CD4-positive, alpha-beta T cell treated with Interleukin-2 at 100 ng/mL for 4 hours (primary cell): ENCODE measurements around the gene FLAD1.
A peak's percentile ranks its signal among the peaks of the same experiment; 100 is the strongest.

Experiments
- DNase-seq: peaks from one replicate; pipeline ENCODE4 v3.0.0-alpha.2; 2020; ENCODE audit warnings: low spot score

Gene FLAD1

DNA sequence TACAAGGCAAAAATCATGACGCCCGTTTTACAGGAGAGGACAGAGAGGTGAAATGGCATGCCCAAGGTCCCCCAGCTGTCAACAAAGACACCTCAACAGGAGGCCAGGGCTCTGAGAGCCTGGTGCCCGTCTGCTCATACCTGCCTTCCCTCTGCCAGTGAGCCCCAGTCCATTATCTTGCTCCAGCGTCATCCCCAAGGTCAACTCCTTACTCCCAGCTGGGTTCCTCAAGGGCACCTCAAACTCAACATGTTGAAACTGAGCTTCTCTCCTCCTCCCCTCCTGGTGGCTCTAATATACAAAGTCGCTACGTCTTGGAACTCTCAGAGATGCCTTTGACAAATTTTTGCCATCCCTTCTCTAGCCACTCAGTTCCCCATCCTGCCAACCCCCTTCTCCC lies 30.5 kb upstream of the FLAD1 start:
- DNase-seq: no peak

DNA sequence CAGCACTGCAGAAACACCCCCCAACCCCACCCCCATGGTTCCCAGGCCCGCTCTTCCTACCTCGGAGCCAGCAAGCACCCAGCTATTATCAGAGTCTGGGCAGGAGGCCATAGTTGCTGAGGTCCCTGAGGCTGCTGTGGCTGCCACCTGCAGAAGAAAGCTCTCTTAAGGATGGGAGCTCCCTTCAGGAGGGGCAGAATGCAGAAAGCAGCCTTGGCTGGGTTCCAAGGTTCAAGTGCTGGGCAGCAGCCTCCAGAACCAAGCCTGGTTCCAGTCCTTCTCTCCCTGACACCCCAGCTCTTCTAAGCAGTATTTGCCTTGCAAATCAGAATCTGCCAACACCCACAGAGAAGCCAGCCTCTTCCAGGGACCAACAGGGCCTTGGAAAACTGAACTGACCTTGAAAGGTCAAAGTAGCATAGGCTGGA lies 29.5 kb upstream of the FLAD1 start:
- DNase-seq: no peak

GRCh38 chr1:154954541-154954940 lies 28.6 kb upstream of the FLAD1 start:
- no peak for DNase-seq

DNA sequence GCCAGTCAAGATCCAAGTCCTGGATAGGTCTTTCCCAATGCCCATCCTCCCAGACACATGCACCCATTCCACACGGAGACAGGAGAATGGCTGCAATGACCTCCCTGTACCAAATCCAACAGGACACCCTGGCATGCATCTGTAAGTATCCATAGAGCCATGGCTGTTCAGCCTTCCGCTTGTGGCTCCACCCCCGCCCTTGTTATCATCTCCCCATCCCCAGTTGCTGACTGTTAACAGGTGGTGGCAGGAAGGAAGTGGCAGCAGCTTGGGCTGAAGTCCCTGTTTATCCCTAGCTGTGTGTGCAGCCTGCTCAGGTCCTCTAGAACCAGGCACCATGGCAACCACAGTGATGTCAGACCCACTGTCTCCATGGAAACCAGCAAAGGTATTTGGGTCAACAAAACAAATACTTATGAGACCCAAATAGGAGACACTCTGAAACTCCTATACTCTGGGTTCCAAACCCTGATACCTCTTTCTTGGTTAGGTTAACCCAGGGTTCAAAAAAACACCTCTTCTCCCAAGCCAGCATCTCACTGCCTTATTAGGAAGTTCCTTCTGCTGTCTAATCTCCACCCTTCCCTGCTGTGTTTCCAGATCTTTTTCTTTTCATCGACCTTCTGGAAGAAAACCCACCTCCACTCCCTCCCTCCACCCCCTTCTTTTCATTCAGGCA lies 28.0 kb upstream of the FLAD1 start:
- DNase-seq: peak; percentile 99

DNA sequence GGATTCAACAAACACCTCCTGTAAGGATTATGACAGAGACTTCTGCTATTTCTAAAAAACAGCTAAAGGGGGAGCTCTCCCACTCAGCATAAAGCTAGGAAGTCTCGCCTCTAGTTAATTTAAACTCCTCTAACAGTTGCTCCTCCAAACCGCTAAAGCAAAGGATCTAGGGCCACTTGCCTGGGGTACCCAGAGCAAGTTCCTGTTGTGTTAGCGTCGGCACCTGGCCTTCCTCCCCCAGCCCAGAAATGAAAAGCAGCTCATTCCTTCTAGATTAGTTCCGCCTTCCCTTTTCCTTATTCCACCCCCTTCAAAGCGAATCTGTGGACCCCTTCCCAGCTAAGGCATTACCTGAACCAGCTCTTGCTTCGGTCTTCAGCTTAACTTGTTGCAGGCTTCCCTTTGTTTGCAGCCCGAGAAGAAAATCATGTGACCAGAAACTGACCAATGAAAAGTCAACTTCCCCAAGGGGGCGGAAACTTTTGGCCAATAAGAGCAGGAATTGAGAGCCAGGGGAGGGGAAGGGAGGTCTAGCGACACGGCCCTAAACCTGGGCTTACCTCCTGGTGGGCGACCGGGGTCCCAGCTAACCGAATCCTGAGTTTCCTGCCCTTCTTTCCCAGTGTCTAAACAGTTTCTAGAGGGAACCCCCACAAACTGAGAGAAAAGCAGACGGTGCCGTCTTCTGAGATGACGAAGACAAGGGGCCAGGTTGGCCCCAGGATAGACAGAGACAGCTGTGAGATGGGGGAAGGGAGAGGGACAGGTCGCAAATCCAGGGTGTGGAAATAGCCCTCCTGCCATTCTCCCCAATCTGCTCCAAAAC lies 27.2 kb upstream of the FLAD1 start, which contains the start of gene PBXIP1:
Gene PBXIP1, minus strand, starts transcription at position 382 of the 826 bp plus-strand sequence. CDS start 2,378 bp downstream, outside the sequence.
- DNase-seq: peak; percentile 97

DNA sequence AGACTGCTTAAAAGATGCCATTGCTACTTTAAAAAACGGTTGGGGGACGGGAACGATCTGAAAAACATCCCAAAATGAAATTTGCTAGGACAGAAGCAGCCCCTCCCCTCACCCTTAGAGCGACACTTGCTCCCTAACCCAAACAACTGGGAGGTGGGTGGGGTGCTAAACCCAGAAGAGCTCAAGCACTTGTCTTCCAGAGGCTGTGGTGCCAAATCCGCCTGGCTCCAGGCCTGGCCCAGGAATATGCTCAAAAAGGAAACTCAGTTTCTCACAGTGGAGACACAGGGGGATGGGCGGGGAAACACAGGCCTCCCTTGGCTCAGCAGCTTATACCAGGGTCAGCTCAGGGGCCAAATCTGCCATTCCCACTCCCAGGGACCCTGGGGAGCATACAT lies 26.6 kb upstream of the FLAD1 start:
- no peak for DNase-seq

- DNase-seq: no peak
Observed at GRCh38 chr1:154957091-154957657, 26.0 kb upstream of the FLAD1 start.

- DNase-seq: no peak
Observed at GRCh38 chr1:154958036-154958435, 25.1 kb upstream of the FLAD1 start.

- no peak for DNase-seq
Observed at GRCh38 chr1:154958681-154959425, 24.3 kb upstream of the FLAD1 start.

DNA sequence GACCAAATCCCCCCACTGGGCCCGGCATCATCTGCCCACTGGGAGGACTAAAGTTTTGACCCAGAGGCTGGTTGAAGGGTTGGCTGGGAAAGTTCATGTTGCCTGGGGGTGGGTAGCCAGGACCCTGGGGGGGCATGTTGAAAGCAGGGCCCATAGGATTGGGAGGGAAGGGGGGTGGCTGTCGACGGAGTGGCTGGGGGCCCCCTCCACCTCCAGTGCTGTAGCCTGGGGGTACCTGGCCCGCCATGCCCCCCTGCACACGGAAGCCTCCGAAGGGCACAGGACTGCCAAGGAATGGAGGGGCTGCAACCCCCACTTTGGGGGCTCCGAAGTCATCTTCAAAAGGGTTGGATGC lies 23.7 kb upstream of the FLAD1 start:
- DNase-seq: no peak

- DNase-seq: no peak
Observed at GRCh38 chr1:154960446-154961136, 22.6 kb upstream of the FLAD1 start.

DNA sequence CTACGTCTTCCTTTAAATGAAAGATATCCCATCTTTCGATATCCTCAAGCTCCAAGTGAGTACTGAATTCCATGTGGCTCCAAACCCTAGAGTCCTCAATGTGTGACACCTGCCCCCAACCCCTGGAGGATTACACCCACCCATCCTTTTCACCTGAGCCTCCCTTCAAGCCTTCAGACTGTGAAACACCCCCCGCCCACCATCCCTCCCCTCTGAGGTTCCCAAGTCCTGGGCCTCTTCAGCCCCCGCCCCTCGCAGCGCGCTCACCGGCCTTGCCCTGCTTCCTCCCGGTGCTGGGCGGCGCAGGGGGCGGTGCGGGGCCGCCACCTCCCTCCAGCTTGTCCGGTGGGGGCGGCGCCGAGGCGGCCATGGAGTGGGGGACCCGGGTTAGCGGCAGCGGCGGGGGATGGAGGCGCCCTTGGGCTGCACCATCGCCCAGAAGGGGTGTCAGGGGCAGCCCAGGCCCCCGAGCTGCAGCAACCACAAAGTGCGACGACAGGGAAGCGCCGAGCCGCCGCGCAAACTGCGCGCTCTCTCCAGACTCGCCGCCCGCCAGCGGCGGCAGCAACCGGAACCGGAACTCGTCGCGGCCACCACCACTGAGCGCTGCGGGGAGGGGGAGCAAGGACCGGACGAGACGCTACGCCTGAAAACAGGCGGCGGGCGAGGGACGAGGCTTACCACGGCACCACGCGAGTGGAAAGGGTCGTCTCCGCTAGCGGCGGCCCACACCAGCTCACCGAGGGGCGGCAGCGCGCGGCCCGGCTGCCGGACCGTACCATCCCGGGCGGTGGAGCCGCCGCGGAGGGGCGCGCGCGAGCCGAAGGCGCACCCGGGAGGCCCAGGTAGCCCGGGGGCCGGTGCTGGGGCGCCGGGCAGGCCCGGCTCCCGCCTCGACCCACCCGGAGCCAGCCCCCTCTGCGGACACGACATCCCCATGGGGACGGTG lies 21.7 kb upstream of the FLAD1 start, which contains the start of gene PYGO2:
Gene PYGO2, minus strand, starts transcription at position 576 of the 949 bp plus-strand sequence. Its CDS starts 206 bp downstream, at position 370.
- DNase-seq: peak; percentile 80

DNA sequence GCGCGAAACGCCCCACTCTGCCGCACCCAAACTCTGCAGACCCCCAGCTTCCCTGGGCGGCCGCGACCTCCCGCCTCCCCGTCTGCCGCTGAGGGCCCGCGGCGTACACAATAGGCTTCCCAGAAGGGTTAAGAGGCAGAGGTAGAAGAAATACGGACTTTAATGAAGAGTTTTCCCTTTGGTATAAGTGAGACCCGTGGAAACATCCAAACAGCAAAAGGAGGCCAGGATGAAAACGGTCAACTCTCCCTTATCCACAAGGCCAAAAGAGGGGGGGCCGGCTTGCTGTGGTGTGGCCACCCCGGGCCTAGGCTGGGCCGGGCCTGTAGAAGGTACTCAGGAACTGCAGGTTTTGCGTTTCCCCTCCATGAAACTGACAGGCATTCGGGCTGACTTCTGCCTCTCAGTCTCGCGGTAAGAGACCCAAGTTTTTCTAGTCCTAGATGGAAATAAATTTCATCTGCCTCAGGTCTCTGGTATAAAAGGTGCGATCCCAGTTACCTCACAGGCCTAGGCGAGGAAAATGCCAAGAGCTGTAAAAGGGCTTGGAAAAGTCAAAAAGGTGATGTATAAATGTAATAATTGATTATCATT lies 20.9 kb upstream of the FLAD1 start:
- no peak for DNase-seq

DNA sequence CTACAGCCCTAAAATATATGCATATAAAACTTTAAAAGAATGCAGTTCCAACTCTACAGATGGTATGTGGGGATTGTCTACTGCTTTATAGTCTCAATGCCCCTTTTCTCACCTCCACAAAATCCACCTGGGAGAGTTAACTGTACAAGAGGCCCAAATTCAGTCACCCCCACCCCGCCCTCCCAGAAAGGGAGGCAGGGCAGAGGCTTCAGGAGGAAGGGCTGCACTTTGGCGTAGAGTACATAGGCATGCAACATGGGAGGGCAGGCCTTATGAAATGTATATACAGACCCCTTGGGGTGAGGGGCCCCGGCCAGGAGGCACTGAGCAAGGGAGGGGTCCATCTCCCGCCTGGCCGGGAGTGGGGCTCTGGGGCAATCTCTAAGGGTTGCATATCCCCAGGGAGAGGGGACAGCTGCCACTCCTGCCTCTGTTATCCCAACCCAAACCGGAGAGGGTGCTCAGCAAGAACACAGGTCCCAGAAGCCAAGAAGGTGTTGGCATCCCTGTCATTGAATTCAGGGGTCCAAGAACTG lies 20.3 kb upstream of the FLAD1 start:
- DNase-seq: no peak

DNA sequence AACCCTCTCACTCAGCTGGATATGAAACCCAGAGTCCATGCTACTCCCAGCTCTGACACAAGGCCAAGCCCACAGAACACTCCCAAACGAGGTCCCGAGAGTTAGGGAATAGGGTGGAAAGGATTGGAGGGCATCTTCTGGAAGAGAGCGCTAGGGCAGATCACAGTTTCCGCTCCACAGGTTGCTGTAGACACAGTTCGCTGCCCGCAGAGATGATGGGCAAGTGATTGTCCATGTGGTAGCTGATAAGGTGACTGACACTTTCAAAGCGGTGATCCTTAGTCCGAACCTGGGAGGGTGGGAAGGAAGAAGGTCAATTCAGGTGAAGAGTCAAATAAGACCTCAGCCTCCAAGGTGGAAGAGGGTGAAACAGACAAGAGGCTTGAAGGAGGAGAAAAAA lies 19.5 kb upstream of the FLAD1 start:
- DNase-seq: no peak

GRCh38 chr1:154964359-154964758 lies 18.8 kb upstream of the FLAD1 start:
- DNase-seq: no peak

DNA sequence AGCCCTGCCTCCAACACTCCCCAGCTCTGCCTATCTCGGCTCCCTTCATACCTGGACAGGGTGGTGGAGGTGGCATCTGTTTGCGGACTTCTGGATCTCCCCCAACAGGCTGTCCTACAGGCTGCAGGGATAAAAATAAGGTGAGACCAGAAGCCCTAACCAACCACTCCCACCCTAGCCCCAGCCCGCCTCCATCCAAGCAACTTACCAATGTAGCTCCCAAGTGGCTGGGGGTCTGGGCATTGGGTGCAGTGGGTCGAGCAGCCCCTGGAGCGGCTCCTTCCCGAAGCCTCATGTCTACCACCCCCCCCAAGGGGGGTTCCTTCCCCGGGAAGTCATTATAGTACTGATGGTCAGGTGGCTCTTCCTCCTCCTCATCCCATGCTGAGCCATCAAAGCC lies 17.0 kb upstream of the FLAD1 start:
- no peak for DNase-seq

DNA sequence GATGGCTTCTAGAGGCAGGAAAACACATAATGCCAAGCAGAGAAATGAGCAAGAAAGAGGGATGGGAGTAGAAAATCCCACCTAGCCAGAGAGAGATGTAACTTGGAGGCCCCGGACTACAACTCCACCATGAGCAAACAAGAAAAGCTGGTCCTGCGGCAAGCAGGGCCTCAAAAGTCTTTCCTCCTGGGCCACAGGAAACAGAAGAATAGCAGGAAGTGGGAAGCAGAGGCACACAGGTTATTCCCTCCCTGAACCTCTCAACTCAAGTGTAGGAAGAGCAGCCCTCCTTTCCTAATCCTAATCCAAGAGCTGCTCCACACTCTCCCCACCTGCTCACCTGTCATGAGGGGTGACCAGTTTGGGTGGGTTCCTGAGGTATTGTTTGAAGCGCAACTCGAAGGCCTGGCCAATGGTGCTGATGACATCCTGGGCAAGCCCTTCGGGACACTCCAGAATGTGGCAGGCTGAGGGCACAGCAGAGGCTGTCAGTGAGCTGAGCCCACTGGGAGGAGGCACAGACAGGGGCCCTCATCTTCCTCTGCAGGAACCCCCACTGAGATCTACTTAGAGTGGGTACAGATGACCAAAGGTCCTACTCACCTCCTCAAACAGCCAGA lies 15.7 kb upstream of the FLAD1 start:
- DNase-seq: no peak

GRCh38 chr1:154968731-154969130 lies 14.4 kb upstream of the FLAD1 start:
- DNase-seq: no peak
